HG03280 (cell line): ENCODE measurements around the gene CRLF1.
"Not testable (repeated sequence)": the region's sequence is repeated elsewhere in the genome, so short reads cannot be mapped to it uniquely, and the experiment has no call there.

Experiments
- ATAC-seq: cut with Tn5 transposase; IDR thresholded peaks from one replicate; pipeline ENCODE4 v1.9.1; 2021; ENCODE audit warnings: mild to moderate bottlenecking, moderate library complexity; ENCODE audit not compliant: unreplicated experiment

Gene CRLF1

GRCh38 chr19:18609717-18610051 is 3.1 kb upstream of the CRLF1 start:
- ATAC-seq = no peak

GRCh38 chr19:18608805-18609716 is 2.5 kb upstream of the CRLF1 start:
- no peak for ATAC-seq

GRCh38 chr19:18608102-18608804 is 1.7 kb upstream of the CRLF1 start:
- no peak for ATAC-seq

GRCh38 chr19:18607226-18608101 is 865 bp upstream of the CRLF1 start:
- ATAC-seq = no peak

GRCh38 chr19:18605546-18606280 is 886 bp downstream of the CRLF1 start:
- ATAC-seq = no peak

- no peak for ATAC-seq
Measured at GRCh38 chr19:18605196-18605545, 1.4 kb downstream of the CRLF1 start.

GRCh38 chr19:18604820-18605159 is 1.8 kb downstream of the CRLF1 start:
- no peak for ATAC-seq

- ATAC-seq = no peak
Measured at GRCh38 chr19:18603958-18604819, 2.4 kb downstream of the CRLF1 start.

GRCh38 chr19:18603255-18603957 is 3.2 kb downstream of the CRLF1 start:
- ATAC-seq = no peak

- ATAC-seq = no peak
Measured at GRCh38 chr19:18601875-18602274, 4.7 kb downstream of the CRLF1 start.

GRCh38 chr19:18600692-18601397 is 5.8 kb downstream of the CRLF1 start:
- ATAC-seq = not testable (repeated sequence)

GRCh38 chr19:18599485-18599884 is 7.1 kb downstream of the CRLF1 start:
- no peak for ATAC-seq

GRCh38 chr19:18597809-18598660 is 8.6 kb downstream of the CRLF1 start:
- no peak for ATAC-seq

GRCh38 chr19:18596752-18597157 is 9.8 kb downstream of the CRLF1 start:
- no peak for ATAC-seq

- ATAC-seq = no peak
Measured at GRCh38 chr19:18595475-18595874, 11.1 kb downstream of the CRLF1 start.

- no peak for ATAC-seq
Measured at GRCh38 chr19:18594824-18595373, 11.7 kb downstream of the CRLF1 start.

- ATAC-seq = no peak
Measured at GRCh38 chr19:18594096-18594823, 12.3 kb downstream of the CRLF1 start.
